Heart right ventricle (tissue), 16 donors: Measurements from ENCODE around the gene TCF7L2. TPM values are rescaled to one million over a fixed set of nuclear protein-coding genes. Genes with fewer than 3 reads are reported as not detected.

Experiments
- ATAC-seq, 8 donors: fragments of 200-7000 bp; cut with Tn5 transposase; one replicate each; pipeline ENCODE4 v1.9.1; 2020; ENCODE audit warnings: mild to moderate bottlenecking in 8 of 8, moderate library complexity in 8 of 8, moderate number of reproducible peaks in 1 of 8
- DNase-seq, 2 donors: peaks; one replicate each; pipeline ENCODE4 v3.0.0-alpha.2; 2020
- H3K27ac ChIP-seq, 10 donors: fragments of 200-600 bp; sonication (generic) in 2 of 10; one replicate each; pipeline versions ENCODE4 v1.5.0 to v1.8.0; 2020 to 2022; ENCODE audit warnings: mild to moderate bottlenecking in 3 of 10
- H3K27me3 ChIP-seq, 7 donors: fragments of 200-600 bp; one replicate each; pipeline ENCODE4 v1.8.0; 2021 to 2022; ENCODE audit warnings: mild to moderate bottlenecking in 2 of 7
- H3K36me3 ChIP-seq, 9 donors: fragments of 200-600 bp; sonication (generic) in 1 of 9; one replicate each; pipeline versions ENCODE4 v1.5.0 to v1.8.0; 2020 to 2022; ENCODE audit warnings: mild to moderate bottlenecking in 2 of 9
- H3K4me1 ChIP-seq, 9 donors: fragments of 200-600 bp; sonication (generic) in 1 of 9; one replicate each; pipeline versions ENCODE4 v1.5.0 to v1.8.0; 2020 to 2022; ENCODE audit warnings: mild to moderate bottlenecking in 4 of 9
- H3K4me3 ChIP-seq, 10 donors: fragments of 200-600 bp; sonication (generic) in 2 of 10; one replicate each; pipeline versions ENCODE4 v1.5.0 to v1.8.0; 2020 to 2022; ENCODE audit warnings: mild to moderate bottlenecking in 7 of 10, moderate library complexity in 2 of 10
- H3K9me3 ChIP-seq, 11 donors: fragments of 200-600 bp in 10 of 11; sonication (generic) in 2 of 11; one replicate each; pipeline versions ENCODE4 v1.5.0 to v1.8.0; 2013 to 2022; ENCODE audit warnings: mild to moderate bottlenecking in 2 of 11, control low read depth in 1 of 11, moderate library complexity in 1 of 11
- CTCF ChIP-seq, 9 donors: fragments of 200-600 bp; sonication (generic) in 2 of 9; IDR thresholded peaks; one replicate each; pipeline versions ENCODE4 v1.5.0 to v1.8.0; 2021 to 2022; ENCODE audit warnings: antibody characterized with exemption in 9 of 9, mild to moderate bottlenecking in 5 of 9, moderate library complexity in 1 of 9
- WGBS, 2 donors: extraction: QIAGEN DNeasy Blood & Tissue Kit; methylation state at CpG; one replicate each; pipeline ENCODE4 v1.1.7; 2013; ENCODE audit warnings: inconsistent platforms in 1 of 2; 5-methylcytosine and 5-hydroxymethylcytosine counted together
- intact Hi-C, 10 donors: fragments of 100-400 bp; cut with DNase I; formaldehyde crosslinking; loops; one replicate each; pipeline versions ENCODE4 v1.11.1 to v1.14.2; 2022
- polyA plus RNA-seq, 2 donors: library from polyadenylated mRNA; stranded (reverse); fragments of 200-250 nt; gene quantifications; one replicate each; pipeline ENCODE4 v1.2.3, GENCODE V29; 2013
- total RNA-seq, 10 donors: library from RNA; stranded (reverse); fragmentation: NEBNext Ultra II Directional in 3 of 10; extraction: Animal tissue kit (Norgen Biotek cat#: 25700) in 3 of 10; gene quantifications; one replicate each; pipeline versions ENCODE4 v1.2.1 to v1.2.4, GENCODE V29; 2021 to 2023
- donor health status: Arrhythmogenic right ventricular cardiomyopathy.
- donor health status: ischemic (EF 13 %, LVEDD 7.1; RV severe dilation, severe dysfunction).
- donor health status: healthy with polysubstance abuse.
- donor health status: DM: no; HTN: yes; CAD: no.
- donor health status: DM: no; HTN: no; CAD: no.
- donor health status: ischemic (EF 25% LVEDD 6.9; RV normal size, moderate dysfunction).
- donor health status: ischemic (EF 25% LVEDD 5.7; RV mildly dilated, moderate dysfunction).
- donor health status: healthy.
- donor health status: DM: yes; HTN: yes; CAD: no.
- donor health status: Ischemic cardiomyopathy.
- donor health status: ischemic (EF 35%, LVEDD 5.7; RV mildly dilated, moderate dysfunction).
- donor health status: nonischemic (EF 11% LVEDD 7.7; RV severe dilation, severe dysfunction).
- donor health status: DM: yes; HTN: yes; CAD: no.
- donor health status: PGD.
- donor health status: ischemic (EF 29% LVEDD 5.4; RV normal size, mild dysfunction).
- donor health status: nonischemic (EF 23%, LVEDD 6.1; RV moderate dilation, normal function).

TCF7L2 gene
- total and polyA plus RNA-seq, 12 donors: 3.6 to 15.8 (median 11.8) TPM

GRCh38 chr10:113137941-113138685, 188.1 kb downstream of the TCF7L2 start:
- peaks cover 0 to 22% (median 15%) of the 10 kb centered on the region in 9 donors for H3K36me3 ChIP-seq
- peaks cover 0 to 23% (median 8%) of the 10 kb centered on the region in 9 donors for H3K4me1 ChIP-seq
- ATAC-seq (no peak), DNase-seq (no peak)
- intact Hi-C loops: loop anchor here in 4 of 10 donors (10.0 kb wide), 1 partner anchor 247 kb away; no protein-coding TSS in a partner anchor
- H3K9me3 ChIP-seq: no peaks in the 10 kb centered on the region
- WGBS, 2 donors: 95 to 97% methylated on average over 3 of the region's 3 CpGs
- TF ChIP-seq CTCF (IDR thresholded peaks at IDR 0.05): no peak
- no peak overlapping the region for H3K27ac ChIP-seq
- H3K4me3 ChIP-seq: no peak overlapping the region
- H3K27me3 ChIP-seq: no peaks in the 10 kb centered on the region

- Histone ChIP-seq H3K4me3 (no peak overlapping the region), H3K27me3 (no peaks in the 10 kb centered on the region), H3K27ac (no peak overlapping the region), H3K4me1 (peaks cover 0 to 13% (median 7%) of the 10 kb centered on the region in 9 donors), H3K36me3 (peaks cover 0 to 30% (median 20%) of the 10 kb centered on the region in 9 donors), H3K9me3 (no peaks in the 10 kb centered on the region)
- ATAC-seq: peak in 6 of 8 donors; percentile 29 to 80 (median 64)
- DNase-seq: no peak
- WGBS, 2 donors: 52 to 69% methylated on average over 4 of the region's 4 CpGs
- intact Hi-C loops: loop anchor here in 4 of 10 donors (10.0 kb wide), 1 partner anchor 246 kb away; no protein-coding TSS in a partner anchor
- TF ChIP-seq CTCF (IDR thresholded peaks at IDR 0.05): no peak
Observed at GRCh38 chr10:113138937-113139585, 189.0 kb downstream of the TCF7L2 start.

- intact Hi-C loops: loop anchor here in 5 of 10 donors (10.0 kb wide), 3 partner anchors 245 to 575 kb away; no protein-coding TSS in a partner anchor
- H3K4me3 ChIP-seq: no peak overlapping the region
- TF ChIP-seq CTCF (IDR thresholded peaks at IDR 0.05): peak in 2 of 9 donors; percentile 20 to 34
- WGBS, 2 donors: 62 to 68% methylated on average over 2 of the region's 2 CpGs
- H3K27ac ChIP-seq: no peak overlapping the region
- ATAC-seq (no peak), DNase-seq (no peak)
- H3K4me1 ChIP-seq: peaks cover 0 to 11% (median 7%) of the 10 kb centered on the region in 9 donors
- peaks cover 0 to 37% (median 20%) of the 10 kb centered on the region in 9 donors for H3K36me3 ChIP-seq
- H3K9me3 ChIP-seq: no peaks in the 10 kb centered on the region
- H3K27me3 ChIP-seq: no peaks in the 10 kb centered on the region
Observed at GRCh38 chr10:113139699-113140098, 189.7 kb downstream of the TCF7L2 start.

- peaks cover 0 to 11% (median 7%) of the 10 kb centered on the region in 9 donors for H3K4me1 ChIP-seq
- no peak overlapping the region for H3K27ac ChIP-seq
- intact Hi-C loops: loop anchor here in 2 of 10 donors (10.0 kb wide), 2 partner anchors 254 to 576 kb away; no protein-coding TSS in a partner anchor
- H3K27me3 ChIP-seq: no peaks in the 10 kb centered on the region
- WGBS, 2 donors: 95 to 96% methylated on average over 10 of the region's 10 CpGs
- ATAC-seq (no peak), DNase-seq (no peak)
- no peaks in the 10 kb centered on the region for H3K9me3 ChIP-seq
- no peak overlapping the region for H3K4me3 ChIP-seq
- TF ChIP-seq CTCF (IDR thresholded peaks at IDR 0.05): no peak
- H3K36me3 ChIP-seq: peaks cover 0 to 43% (median 20%) of the 10 kb centered on the region in 9 donors
Observed at GRCh38 chr10:113140143-113141011, 190.3 kb downstream of the TCF7L2 start.
